ENCODE results near the gene FERMT3. TPM values are rescaled to one million over a fixed set of nuclear protein-coding genes. Genes with fewer than 3 reads are reported as not detected.

The FERMT3 gene
- total and polyA plus RNA-seq, 2 of the 8 experiments (the other 6 are each of a cell fraction or from before 2014, with no cell fraction given), result 1.4 to 3.7 TPM

DNA sequence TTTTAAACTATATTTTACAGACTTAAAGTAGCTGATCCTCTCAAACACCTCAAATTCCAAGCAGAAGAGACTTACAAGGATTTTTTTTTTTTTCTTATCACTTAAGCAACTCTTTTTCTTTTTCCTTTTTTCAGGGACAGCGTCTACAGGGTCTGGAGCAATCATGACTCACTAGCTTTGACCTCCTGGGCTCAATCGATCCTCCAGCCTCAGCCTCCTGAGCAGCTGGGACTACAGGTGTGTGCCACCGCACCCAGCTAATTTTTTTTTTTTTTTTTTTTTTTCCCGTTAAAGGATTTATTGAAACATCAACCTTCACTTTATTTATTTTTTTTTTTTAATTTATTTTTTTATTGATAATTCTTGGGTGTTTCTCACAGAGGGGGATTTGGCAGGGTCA is 36.1 kb upstream of the FERMT3 start:
- POLR2A ChIA-PET (ENCODE audit: partially characterized antibody), result interaction anchor here (0.6 to 1.9 kb wide), 3 partner anchors 10 to 94 kb away, joined by 4 to 25 read pairs (median 5); partner anchors contain the start of gene STIP1

More for the DNA sequence above, 36.1 kb upstream of the FERMT3 start:
- no peak overlapping the region for H2BK20ac ChIP-seq (ENCODE audit: low read length)
- peaks cover 8 to 9% of the 10 kb centered on the region in 2 experiments; a peak in 2 of 4 replicates for H3K9me3 ChIP-seq (ENCODE audit: insufficient read depth in 2 of 2, low read depth in 1 of 2, low read length in 1 of 2)
- no peak overlapping the region for H2BK120ac ChIP-seq (replicated peaks; ENCODE audit: low read depth, low read length)
- H2AFZ ChIP-seq (ENCODE audit: low read length), result no peak overlapping the region
- no peak overlapping the region for H4K91ac ChIP-seq (replicated peaks; ENCODE audit: insufficient read length, low read length)
- no peak overlapping the region for H2AK5ac ChIP-seq (ENCODE audit: low read depth, low read length)
- H3K23ac ChIP-seq (ENCODE audit: insufficient read length), result no peak overlapping the region
- peaks cover 10% of the 10 kb centered on the region; the same call in 1 of the 2 replicates for H3K23me2 ChIP-seq (ENCODE audit: low read depth, low read length)
- no peak overlapping the region for H3K4me3 ChIP-seq (ENCODE audit: extremely low read depth in 1 of 4, insufficient read depth in 2 of 4, low read depth in 3 of 4, low read length in 4 of 4)
- peaks cover 0 to 3% (median 0%) of the 10 kb centered on the region in 4 experiments; a peak in 2 of 7 replicates for H3K27me3 ChIP-seq (replicated peaks in 1 of 4; ENCODE audit: control insufficient read depth in 3 of 4, extremely low read depth in 1 of 4, insufficient read depth in 3 of 4, low read length in 3 of 4)
- H3K56ac ChIP-seq (replicated peaks; ENCODE audit: insufficient read length, low read depth, low read length), result no peak overlapping the region
- H3K79me2 ChIP-seq (ENCODE audit: control insufficient read depth in 1 of 2, insufficient read depth in 2 of 2, low read length in 2 of 2), result no peaks in the 10 kb centered on the region
- H3K27ac ChIP-seq (ENCODE audit: low read depth, low read length), result no peak overlapping the region
- 100% methylated on average over 2 of the region's 4 CpGs; no CpG with 5 or more reads in 1 of the 2 experiments for WGBS, 2 experiments (ENCODE audit: extremely low coverage in 1 of 2, insufficient coverage in 1 of 2, insufficient read length in 1 of 2, insufficient replicate concordance in 2 of 2, low coverage in 1 of 2, low lambda C conversion rate in 2 of 2, missing lambda C conversion rate in 1 of 2)
- no peak overlapping the region for H3K18ac ChIP-seq (ENCODE audit: extremely low read depth, low read length)
- H2BK5ac ChIP-seq (ENCODE audit: low read depth, low read length), result no peak overlapping the region
- no peak overlapping the region for H4K8ac ChIP-seq (ENCODE audit: extremely low read depth, insufficient read depth, low read length)
- FAIRE-seq, result no peak
- H4K20me1 ChIP-seq (replicated peaks in 1 of 2; ENCODE audit: control insufficient read depth in 1 of 2, insufficient read depth in 2 of 2, low read length in 2 of 2), result no peaks in the 10 kb centered on the region
- no peak overlapping the region for H3K9ac ChIP-seq (replicated peaks in 1 of 4; ENCODE audit: extremely low read depth in 1 of 4, low read depth in 3 of 4, low read length in 3 of 4)
- CTCF ChIA-PET (ENCODE audit: partially characterized antibody), result interaction anchor here (1.0 kb wide), 1 partner anchor 9 kb away, joined by 4 read pairs; no protein-coding TSS in a partner anchor
- no peak for TF ChIP-seq BACH1 (IDR thresholded peaks at IDR 0.05; ENCODE audit: low read length)
- TF ChIP-seq SIX5 (IDR thresholded peaks at IDR 0.05; ENCODE audit: low read depth, low read length), result no peak
- TF ChIP-seq SAP30 (IDR thresholded peaks at IDR 0.05; ENCODE audit: insufficient read depth, insufficient replicate concordance, low read length), result no peak
- no peak for TF ChIP-seq KDM5A (IDR thresholded peaks at IDR 0.05; ENCODE audit: low read length)
- H3K36me3 ChIP-seq (ENCODE audit: control insufficient read depth in 2 of 4, insufficient read depth in 4 of 4, low read length in 3 of 4), result no peaks in the 10 kb centered on the region
- H3K4me2 ChIP-seq (ENCODE audit: insufficient read depth in 1 of 2, low read depth in 2 of 2, low read length in 2 of 2), result no peak overlapping the region
- H2BK15ac ChIP-seq (ENCODE audit: low read length), result no peak overlapping the region
- DNase-seq (ENCODE audit: low read depth in 1 of 2, low spot score in 2 of 2), result no peak
- H3K14ac ChIP-seq (ENCODE audit: insufficient read length), result no peak overlapping the region
- H3K4me1 ChIP-seq (replicated peaks in 1 of 4; ENCODE audit: control insufficient read depth in 3 of 4, insufficient read depth in 4 of 4, low read length in 3 of 4), result no peaks in the 10 kb centered on the region
- H2BK12ac ChIP-seq (ENCODE audit: low read depth, low read length), result no peak overlapping the region
- no peak overlapping the region for H4K5ac ChIP-seq (ENCODE audit: insufficient read length, low read depth, low read length)
- no peak overlapping the region for H3K4ac ChIP-seq (replicated peaks; ENCODE audit: insufficient read length, low read depth, low read length)
- H3K79me1 ChIP-seq (ENCODE audit: low read depth, low read length), result no peaks in the 10 kb centered on the region

All from H1 (cell line).